ENCODE measurements around the gene DOHH.

The DOHH gene

DNA sequence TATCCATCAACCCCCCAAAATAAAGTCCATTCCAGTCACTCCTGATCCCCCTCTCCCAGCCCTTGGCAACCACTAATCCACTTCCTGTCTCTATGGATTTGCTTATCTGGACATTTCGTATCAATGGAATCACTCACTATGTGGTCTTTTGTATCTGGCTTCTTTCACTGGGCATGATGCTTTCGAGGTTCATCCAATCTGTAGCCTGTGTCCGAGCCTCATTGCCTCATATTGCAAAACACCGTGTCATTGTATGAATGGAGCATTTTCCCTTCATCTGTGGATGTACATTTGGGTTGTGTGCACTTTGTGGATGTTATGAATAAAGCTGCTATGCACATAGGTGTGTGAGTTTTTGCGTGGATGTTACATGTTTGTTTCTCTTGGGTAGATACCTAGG lies 4.3 kb upstream of the DOHH start:
- Histone ChIP-seq H3K4me1 (ENCODE audit: control insufficient read depth, insufficient read depth, low read length) (peaks cover 3% of the 10 kb centered on the region), H3K27ac (ENCODE audit: extremely low read depth, low read depth, low read length) (no peak overlapping the region), H3K9me3 (ENCODE audit: control insufficient read depth, insufficient read depth, low read depth, low read length) (no peaks in the 10 kb centered on the region), H3K4me3 (ENCODE audit: low read depth, low read length) (no peak overlapping the region), H3K36me3 (ENCODE audit: control insufficient read depth in 2 of 2, insufficient read depth in 1 of 2, low read length in 2 of 2) (peaks cover 5 to 15% of the 10 kb centered on the region in 2 experiments; a peak in 2 of 3 replicates)
- POLR2A ChIA-PET, result no interaction called here
- CTCF ChIA-PET, result interaction anchor here (0.6 to 1.3 kb wide), 2 partner anchors 13 to 21 kb away, joined by 5 to 6 read pairs; partner anchors contain the start of gene SMIM44
- TF ChIP-seq ZNF324 (tag by site-specific recombination; IDR thresholded peaks at IDR 0.05), result no peak
- TF ChIP-seq, protein P1, sequence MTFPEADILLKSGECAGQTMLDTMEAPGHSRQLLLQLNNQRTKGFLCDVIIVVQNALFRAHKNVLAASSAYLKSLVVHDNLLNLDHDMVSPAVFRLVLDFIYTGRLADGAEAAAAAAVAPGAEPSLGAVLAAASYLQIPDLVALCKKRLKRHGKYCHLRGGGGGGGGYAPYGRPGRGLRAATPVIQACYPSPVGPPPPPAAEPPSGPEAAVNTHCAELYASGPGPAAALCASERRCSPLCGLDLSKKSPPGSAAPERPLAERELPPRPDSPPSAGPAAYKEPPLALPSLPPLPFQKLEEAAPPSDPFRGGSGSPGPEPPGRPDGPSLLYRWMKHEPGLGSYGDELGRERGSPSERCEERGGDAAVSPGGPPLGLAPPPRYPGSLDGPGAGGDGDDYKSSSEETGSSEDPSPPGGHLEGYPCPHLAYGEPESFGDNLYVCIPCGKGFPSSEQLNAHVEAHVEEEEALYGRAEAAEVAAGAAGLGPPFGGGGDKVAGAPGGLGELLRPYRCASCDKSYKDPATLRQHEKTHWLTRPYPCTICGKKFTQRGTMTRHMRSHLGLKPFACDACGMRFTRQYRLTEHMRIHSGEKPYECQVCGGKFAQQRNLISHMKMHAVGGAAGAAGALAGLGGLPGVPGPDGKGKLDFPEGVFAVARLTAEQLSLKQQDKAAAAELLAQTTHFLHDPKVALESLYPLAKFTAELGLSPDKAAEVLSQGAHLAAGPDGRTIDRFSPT (tag by site-specific recombination; IDR thresholded peaks at IDR 0.05), result no peak
- no peak for TF ChIP-seq ZNF10 (tag by site-specific recombination; IDR thresholded peaks at IDR 0.05)
- TF ChIP-seq ZNF292 (tag by site-specific recombination; IDR thresholded peaks at IDR 0.05; ENCODE audit: borderline replicate concordance, low read depth), result no peak
- TF ChIP-seq KLF8 (tag by site-specific recombination; IDR thresholded peaks at IDR 0.05), result no peak
- TF ChIP-seq ZNF433 (tag by site-specific recombination; IDR thresholded peaks at IDR 0.05; ENCODE audit: low read depth), result no peak
- TF ChIP-seq, protein P2, sequence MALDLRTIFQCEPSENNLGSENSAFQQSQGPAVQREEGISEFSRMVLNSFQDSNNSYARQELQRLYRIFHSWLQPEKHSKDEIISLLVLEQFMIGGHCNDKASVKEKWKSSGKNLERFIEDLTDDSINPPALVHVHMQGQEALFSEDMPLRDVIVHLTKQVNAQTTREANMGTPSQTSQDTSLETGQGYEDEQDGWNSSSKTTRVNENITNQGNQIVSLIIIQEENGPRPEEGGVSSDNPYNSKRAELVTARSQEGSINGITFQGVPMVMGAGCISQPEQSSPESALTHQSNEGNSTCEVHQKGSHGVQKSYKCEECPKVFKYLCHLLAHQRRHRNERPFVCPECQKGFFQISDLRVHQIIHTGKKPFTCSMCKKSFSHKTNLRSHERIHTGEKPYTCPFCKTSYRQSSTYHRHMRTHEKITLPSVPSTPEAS (tag by site-specific recombination; IDR thresholded peaks at IDR 0.05), result no peak
- no peak for TF ChIP-seq FEZF1 (tag by site-specific recombination; IDR thresholded peaks at IDR 0.05)
- TF ChIP-seq, protein P3, sequence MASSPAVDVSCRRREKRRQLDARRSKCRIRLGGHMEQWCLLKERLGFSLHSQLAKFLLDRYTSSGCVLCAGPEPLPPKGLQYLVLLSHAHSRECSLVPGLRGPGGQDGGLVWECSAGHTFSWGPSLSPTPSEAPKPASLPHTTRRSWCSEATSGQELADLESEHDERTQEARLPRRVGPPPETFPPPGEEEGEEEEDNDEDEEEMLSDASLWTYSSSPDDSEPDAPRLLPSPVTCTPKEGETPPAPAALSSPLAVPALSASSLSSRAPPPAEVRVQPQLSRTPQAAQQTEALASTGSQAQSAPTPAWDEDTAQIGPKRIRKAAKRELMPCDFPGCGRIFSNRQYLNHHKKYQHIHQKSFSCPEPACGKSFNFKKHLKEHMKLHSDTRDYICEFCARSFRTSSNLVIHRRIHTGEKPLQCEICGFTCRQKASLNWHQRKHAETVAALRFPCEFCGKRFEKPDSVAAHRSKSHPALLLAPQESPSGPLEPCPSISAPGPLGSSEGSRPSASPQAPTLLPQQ (tag by site-specific recombination; IDR thresholded peaks at IDR 0.05), result no peak

DNA sequence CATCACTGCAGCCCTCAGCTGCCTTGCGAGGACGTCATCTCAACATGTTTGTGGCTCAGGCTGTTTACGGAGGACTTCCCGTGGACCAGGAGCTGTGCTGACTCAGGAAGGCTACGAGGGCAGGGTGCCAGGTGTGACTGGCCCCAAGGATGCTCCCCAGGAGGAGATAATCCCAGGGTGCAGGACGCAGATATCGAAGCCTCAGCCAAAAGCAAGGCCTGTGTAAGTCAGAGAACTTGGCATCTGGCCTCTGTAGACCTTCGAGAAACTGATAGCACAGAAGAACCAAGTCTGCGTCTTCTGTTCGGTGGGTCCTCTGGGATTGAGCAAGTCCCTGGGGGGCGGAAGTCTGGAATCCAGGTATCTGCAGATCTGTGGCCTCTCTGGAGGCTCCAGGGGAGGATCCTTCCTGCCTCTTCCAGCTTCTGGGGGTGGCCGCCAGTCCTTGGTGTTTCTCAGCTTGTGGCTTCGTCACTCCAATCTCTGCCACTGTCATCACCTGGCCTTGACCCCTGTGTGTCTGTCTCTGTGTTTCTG lies 2.6 kb upstream of the DOHH start:
- ChIA-PET CTCF (interaction anchor here (0.5 to 1.3 kb wide), 6 partner anchors 17 to 246 kb away, joined by 3 to 6 read pairs (median 3); partner anchors contain the start of gene SMIM44), POLR2A (interaction anchor here (0.9 kb wide), 1 partner anchor 227 kb away, joined by 3 read pairs; no protein-coding TSS in a partner anchor)
- Histone ChIP-seq H3K4me3 (ENCODE audit: low read depth, low read length) (no peak overlapping the region), H3K9me3 (ENCODE audit: control insufficient read depth, insufficient read depth, low read depth, low read length) (no peaks in the 10 kb centered on the region), H3K27ac (ENCODE audit: extremely low read depth, low read depth, low read length) (no peak overlapping the region), H3K4me1 (ENCODE audit: control insufficient read depth, insufficient read depth, low read length) (peaks cover 5% of the 10 kb centered on the region), H3K36me3 (ENCODE audit: control insufficient read depth in 2 of 2, insufficient read depth in 1 of 2, low read length in 2 of 2) (no peaks in the 10 kb centered on the region)
- TF ChIP-seq ZNF423 (tag by site-specific recombination; IDR thresholded peaks at IDR 0.05) (no peak), GLIS1 (tag by site-specific recombination; IDR thresholded peaks at IDR 0.05) (peak; percentile 73), ZIC2 (tag by site-specific recombination; IDR thresholded peaks at IDR 0.05) (0 out of 2 replicates have a peak, but pooled peaks have one; percentile 19)

DNA sequence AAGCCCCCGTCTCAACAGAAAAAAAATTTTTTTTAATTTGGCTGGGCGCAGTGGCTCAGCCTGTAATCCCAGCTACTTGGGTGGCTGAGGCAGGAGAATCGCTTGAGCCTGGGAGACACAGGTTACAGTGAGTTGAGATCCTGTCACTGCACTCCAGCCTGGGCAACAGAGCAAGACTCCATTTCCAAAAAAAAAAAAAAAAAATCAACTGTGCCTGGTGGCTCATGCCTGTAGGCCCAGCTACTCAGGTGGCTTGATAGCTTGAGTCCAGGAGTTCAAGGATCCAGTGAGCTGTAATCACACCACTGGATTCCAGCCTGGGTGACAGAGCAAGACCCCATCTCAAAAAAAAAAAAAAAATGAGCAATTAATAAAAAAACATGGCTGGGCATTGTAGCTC lies 1.3 kb upstream of the DOHH start:
- POLR2A ChIA-PET, result interaction anchor here (0.6 to 1.0 kb wide), 2 partner anchors 16 to 1644 kb away, joined by 3 to 4 read pairs; no protein-coding TSS in a partner anchor
- no peak overlapping the region for H3K4me3 ChIP-seq (ENCODE audit: low read depth, low read length)
- H3K36me3 ChIP-seq (ENCODE audit: control insufficient read depth in 2 of 2, insufficient read depth in 1 of 2, low read length in 2 of 2), result peaks cover 0 to 6% of the 10 kb centered on the region in 2 experiments; a peak in 1 of 3 replicates
- no peak for TF ChIP-seq SCRT1 (tag by site-specific recombination; IDR thresholded peaks at IDR 0.05; ENCODE audit: borderline replicate concordance)
- no peak for TF ChIP-seq TCF7L2 (IDR thresholded peaks at IDR 0.05; ENCODE audit: borderline replicate concordance, low read depth, low read length)
- TF ChIP-seq ZNF302 (tag by site-specific recombination; IDR thresholded peaks at IDR 0.05; ENCODE audit: low read depth), result no peak
- TF ChIP-seq ZFP69B (tag by site-specific recombination; IDR thresholded peaks at IDR 0.05), result no peak
- TF ChIP-seq, protein P4, sequence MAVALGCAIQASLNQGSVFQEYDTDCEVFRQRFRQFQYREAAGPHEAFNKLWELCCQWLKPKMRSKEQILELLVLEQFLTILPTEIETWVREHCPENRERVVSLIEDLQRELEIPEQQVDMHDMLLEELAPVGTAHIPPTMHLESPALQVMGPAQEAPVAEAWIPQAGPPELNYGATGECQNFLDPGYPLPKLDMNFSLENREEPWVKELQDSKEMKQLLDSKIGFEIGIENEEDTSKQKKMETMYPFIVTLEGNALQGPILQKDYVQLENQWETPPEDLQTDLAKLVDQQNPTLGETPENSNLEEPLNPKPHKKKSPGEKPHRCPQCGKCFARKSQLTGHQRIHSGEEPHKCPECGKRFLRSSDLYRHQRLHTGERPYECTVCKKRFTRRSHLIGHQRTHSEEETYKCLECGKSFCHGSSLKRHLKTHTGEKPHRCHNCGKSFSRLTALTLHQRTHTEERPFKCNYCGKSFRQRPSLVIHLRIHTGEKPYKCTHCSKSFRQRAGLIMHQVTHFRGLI (tag by site-specific recombination; IDR thresholded peaks at IDR 0.05), result no peak
- TF ChIP-seq, protein P5, sequence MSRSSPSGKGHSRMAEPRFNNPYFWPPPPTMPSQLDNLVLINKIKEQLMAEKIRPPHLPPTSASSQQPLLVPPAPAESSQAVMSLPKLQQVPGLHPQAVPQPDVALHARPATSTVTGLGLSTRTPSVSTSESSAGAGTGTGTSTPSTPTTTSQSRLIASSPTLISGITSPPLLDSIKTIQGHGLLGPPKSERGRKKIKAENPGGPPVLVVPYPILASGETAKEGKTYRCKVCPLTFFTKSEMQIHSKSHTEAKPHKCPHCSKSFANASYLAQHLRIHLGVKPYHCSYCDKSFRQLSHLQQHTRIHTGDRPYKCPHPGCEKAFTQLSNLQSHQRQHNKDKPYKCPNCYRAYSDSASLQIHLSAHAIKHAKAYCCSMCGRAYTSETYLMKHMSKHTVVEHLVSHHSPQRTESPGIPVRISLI (tag by site-specific recombination; IDR thresholded peaks at IDR 0.05), result peak; percentile 64; the same call in 1 of the 2 replicates
- TF ChIP-seq ZNF558 (tag by site-specific recombination; IDR thresholded peaks at IDR 0.05), result no peak
- no peak for TF ChIP-seq ZNF660 (tag by site-specific recombination; IDR thresholded peaks at IDR 0.05)
- no peak for TF ChIP-seq ZNF776 (tag by site-specific recombination; IDR thresholded peaks at IDR 0.05; ENCODE audit: borderline replicate concordance)
- TF ChIP-seq ZNF121 (tag by site-specific recombination; IDR thresholded peaks at IDR 0.05), result 0 out of 2 replicates have a peak, but pooled peaks have one; percentile 19
- TF ChIP-seq, protein P2 (tag by site-specific recombination; IDR thresholded peaks at IDR 0.05), result no peak
- H3K4me1 ChIP-seq (ENCODE audit: control insufficient read depth, insufficient read depth, low read length), result peaks cover 2% of the 10 kb centered on the region
- CTCF ChIA-PET, result interaction anchor here (0.6 to 1.1 kb wide), 3 partner anchors 29 to 349 kb away, joined by 3 to 5 read pairs (median 4); no protein-coding TSS in a partner anchor
- no peaks in the 10 kb centered on the region for H3K9me3 ChIP-seq (ENCODE audit: control insufficient read depth, insufficient read depth, low read depth, low read length)
- H3K27ac ChIP-seq (ENCODE audit: extremely low read depth, low read depth, low read length), result no peak overlapping the region

Data from HEK293 (cell line).